Gastroesophageal sphincter (tissue), 4 donors: ENCODE measurements around the gene RNF215. TPM values are rescaled to one million over a fixed set of nuclear protein-coding genes. Genes with fewer than 3 reads are reported as not detected.
A peak's percentile ranks its signal among the peaks of the same experiment; 100 is the strongest.

Experiments
- ATAC-seq: fragments of 150-250 bp; one replicate; pipeline ENCODE4 v1.9.1; 2016; ENCODE audit warnings: mild to moderate bottlenecking, moderate library complexity
- H3K27ac ChIP-seq, 4 donors: fragments of 200-600 bp; sonication (generic) in 3 of 4; 1 replicate in 3 of 4; 2 replicates in 1 of 4; pipeline ENCODE4 v1.5.1; 2016 to 2019
- H3K27me3 ChIP-seq: fragments of 200-600 bp; sonication (generic); one replicate; pipeline ENCODE4 v1.5.1; 2019
- H3K36me3 ChIP-seq, 2 donors: fragments of 200-600 bp; sonication (generic); one replicate each; pipeline ENCODE4 v1.5.1; 2019; ENCODE audit warnings: control low read depth in 1 of 2
- H3K4me1 ChIP-seq, 3 donors: fragments of 200-600 bp; sonication (generic); 1 replicate in 2 of 3; 2 replicates in 1 of 3; pipeline ENCODE4 v1.5.1; 2016 to 2019; ENCODE audit warnings: control low read depth in 2 of 3
- H3K4me3 ChIP-seq, 2 donors: fragments of 200-600 bp; sonication (generic); one replicate each; pipeline ENCODE4 v1.5.1; 2019; ENCODE audit warnings: mild to moderate bottlenecking in 1 of 2, moderate library complexity in 1 of 2
- H3K9me3 ChIP-seq, 3 donors: fragments of 200-600 bp; sonication (generic); one replicate each; pipeline ENCODE4 v1.5.1; 2017 to 2019; ENCODE audit warnings: control low read depth in 2 of 3
- CTCF ChIP-seq, 4 experiments: fragments of 200-600 bp in 2 of 4; fragments of 450-650 bp in 2 of 4; sonication (generic) in 1 of 4; IDR thresholded peaks; one replicate each; pipeline ENCODE4 v1.5.1; 2017 to 2019; ENCODE audit warnings: antibody characterized with exemption in 4 of 4, mild to moderate bottlenecking in 2 of 4, moderate library complexity in 2 of 4
- EP300 ChIP-seq: sonication (generic); formaldehyde crosslinking; IDR thresholded peaks from one replicate; pipeline ENCODE4 v1.6.1; 2017; ENCODE audit warnings: antibody characterized with exemption, mild to moderate bottlenecking
- POLR2A ChIP-seq, 2 donors: fragments of 450-650 bp; IDR thresholded peaks; one replicate each; pipeline ENCODE4 v1.6.1; 2017; ENCODE audit warnings: antibody characterized with exemption in 2 of 2, mild to moderate bottlenecking in 2 of 2, moderate library complexity in 1 of 2
- POLR2AphosphoS5 ChIP-seq: sonication (generic); formaldehyde crosslinking; IDR thresholded peaks from one replicate; pipeline ENCODE4 v1.6.1; 2017; ENCODE audit warnings: antibody characterized with exemption
- WGBS, 2 donors: methylation state at CpG; one replicate each; pipeline ENCODE4 v1.1.5; 2018; ENCODE audit warnings: low coverage in 1 of 2; 5-methylcytosine and 5-hydroxymethylcytosine counted together
- total RNA-seq, 4 donors: library from RNA; depleted of rRNA; stranded (reverse); fragments of >200 nt; gene quantifications; one replicate each; pipeline ENCODE4 v1.1.0, GENCODE V29; 2016

The RNF215 gene
- total RNA-seq, 4 donors from 2014 or later = 10.2 to 13.5 (median 11.7) TPM

- Histone ChIP-seq H3K4me3 (peak overlapping the region in 1 of 2 donors; percentile 66), H3K27ac (peak overlapping the region; percentile 84 to 99 (median 96)), H3K4me1 (peaks cover 0 to 64% (median 34%) of the 10 kb centered on the region in 3 donors), H3K36me3 (peaks cover 0 to 39% of the 10 kb centered on the region in 2 donors), H3K9me3 (no peaks in the 10 kb centered on the region), H3K27me3 (no peaks in the 10 kb centered on the region)
- WGBS, 2 donors = 60 to 71% methylated on average over 6 of the region's 8 CpGs
- TF ChIP-seq EP300 = no peak
- TF ChIP-seq POLR2AphosphoS5 = no peak
- ATAC-seq = no peak
These were observed 34.7 kb upstream of the RNF215 start for GRCh38 chr22:30421695-30422480.

- no peak for ATAC-seq
- Histone ChIP-seq H3K4me1 (peaks cover 0 to 51% (median 27%) of the 10 kb centered on the region in 3 donors), H3K36me3 (peaks cover 0 to 53% of the 10 kb centered on the region in 2 donors), H3K9me3 (no peaks in the 10 kb centered on the region), H3K27ac (peak overlapping the region in 3 of 4 donors; percentile 49 to 98 (median 53)), H3K27me3 (no peaks in the 10 kb centered on the region), H3K4me3 (no peak overlapping the region)
- TF ChIP-seq POLR2AphosphoS5 = peak; percentile 67
- no peak for TF ChIP-seq CTCF (IDR thresholded peaks at IDR 0.05)
- 50 to 61% methylated on average over 5 of the region's 6 CpGs for WGBS, 2 donors
These were observed 33.3 kb upstream of the RNF215 start for GRCh38 chr22:30420347-30421125.

- H3K4me3 ChIP-seq = no peak overlapping the region
- peaks cover 0 to 88% of the 10 kb centered on the region in 2 donors for H3K36me3 ChIP-seq
- WGBS, 2 donors = 20 to 30% methylated on average over 1 of the region's 1 CpG
- no peaks in the 10 kb centered on the region for H3K27me3 ChIP-seq
- no peak for ATAC-seq
- H3K9me3 ChIP-seq = no peaks in the 10 kb centered on the region
- TF ChIP-seq POLR2A (IDR thresholded peaks at IDR 0.05) = no peak
- TF ChIP-seq CTCF (IDR thresholded peaks at IDR 0.05) = no peak
- TF ChIP-seq EP300 = no peak
- no peak for TF ChIP-seq POLR2AphosphoS5
- peaks cover 0 to 23% (median 5%) of the 10 kb centered on the region in 3 donors for H3K4me1 ChIP-seq
- H3K27ac ChIP-seq = no peak overlapping the region
These were observed 29.6 kb upstream of the RNF215 start for GRCh38 chr22:30416837-30417236.

GRCh38 chr22:30416403-30416802 is 29.2 kb upstream of the RNF215 start:
- H3K27me3 ChIP-seq = no peaks in the 10 kb centered on the region
- no peak overlapping the region for H3K27ac ChIP-seq
- TF ChIP-seq POLR2AphosphoS5 (no peak), EP300 (no peak), CTCF (IDR thresholded peaks at IDR 0.05) (no peak), POLR2A (IDR thresholded peaks at IDR 0.05) (no peak)
- peaks cover 0 to 91% of the 10 kb centered on the region in 2 donors for H3K36me3 ChIP-seq
- H3K4me3 ChIP-seq = no peak overlapping the region
- H3K4me1 ChIP-seq = peaks cover 0 to 18% (median 3%) of the 10 kb centered on the region in 3 donors
- ATAC-seq = no peak
- no CpG with 5 or more reads among the region's 2 CpGs for WGBS, 2 donors
- H3K9me3 ChIP-seq = no peaks in the 10 kb centered on the region

- WGBS, 2 donors = 71 to 77% methylated on average over 3 to 4 of the region's 4 CpGs
- Histone ChIP-seq H3K27ac (no peak overlapping the region), H3K4me1 (peaks cover 0 to under 1% (median 0%) of the 10 kb centered on the region in 3 donors), H3K27me3 (no peaks in the 10 kb centered on the region), H3K4me3 (no peak overlapping the region), H3K36me3 (peaks cover 0 to 97% of the 10 kb centered on the region in 2 donors), H3K9me3 (no peaks in the 10 kb centered on the region)
- no peak for ATAC-seq
- TF ChIP-seq CTCF (IDR thresholded peaks at IDR 0.05) = no peak
- no peak for TF ChIP-seq POLR2A (IDR thresholded peaks at IDR 0.05)
- TF ChIP-seq POLR2AphosphoS5 = no peak
- TF ChIP-seq EP300 = no peak
These were observed 27.4 kb upstream of the RNF215 start for GRCh38 chr22:30414525-30415047.
